Measurements from ENCODE around the gene KCNQ1.

The KCNQ1 gene

GRCh38 chr11:2779981-2780849, 335.4 kb downstream of the KCNQ1 start:
- DNase-seq (ENCODE audit: low read depth in 2 of 2), result no peak

GRCh38 chr11:2780850-2781407, 336.1 kb downstream of the KCNQ1 start:
- DNase-seq (ENCODE audit: low read depth in 2 of 2), result no peak

- DNase-seq (ENCODE audit: low read depth in 2 of 2), result no peak
Observed at GRCh38 chr11:2781408-2782274, 336.8 kb downstream of the KCNQ1 start.

DNA sequence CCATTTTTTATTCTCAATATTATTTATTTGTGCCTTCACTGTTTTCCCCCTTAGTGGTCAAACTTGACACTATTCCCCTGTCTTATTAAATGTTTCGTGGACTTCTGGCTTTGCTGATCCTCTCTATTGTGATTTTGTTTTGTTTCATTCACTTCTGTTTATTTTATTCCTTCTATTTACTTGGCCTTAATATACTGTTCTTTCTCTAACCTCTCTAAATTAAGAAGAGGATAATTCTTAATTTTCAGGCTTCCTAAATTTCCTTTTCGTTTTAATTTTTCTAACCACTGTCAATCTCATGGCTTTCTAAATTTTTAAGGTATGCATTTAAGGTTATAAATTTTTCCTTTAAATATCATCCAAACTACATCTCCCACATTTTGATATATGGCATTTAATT, 338.0 kb downstream of the KCNQ1 start:
- no peak for DNase-seq (ENCODE audit: low read depth in 2 of 2)

DNA sequence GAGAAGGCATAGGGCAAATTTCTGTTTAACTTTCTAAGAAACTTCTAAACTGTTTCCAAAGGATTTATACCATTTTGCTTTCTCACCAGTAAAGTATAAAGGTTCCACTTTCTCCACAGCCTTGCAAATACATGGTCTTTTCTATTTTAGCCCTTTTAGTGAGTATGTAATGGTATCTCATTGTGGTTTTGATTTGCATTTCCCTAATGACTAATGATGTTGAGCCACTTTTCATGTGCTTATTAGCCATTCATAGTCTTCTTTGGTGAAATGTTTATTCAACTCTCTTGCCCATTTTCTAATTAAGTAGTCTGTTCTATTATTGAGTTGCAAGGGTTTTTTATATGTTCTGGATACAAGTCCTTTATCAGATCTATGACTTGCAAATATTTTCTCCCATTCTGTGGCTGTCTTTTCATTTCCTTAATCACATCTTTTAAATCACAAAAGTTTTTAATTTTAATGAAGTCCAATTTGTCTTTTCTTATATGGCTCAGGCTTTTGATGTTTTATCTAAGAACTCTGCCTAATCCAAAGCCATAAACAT, 338.8 kb downstream of the KCNQ1 start:
- no peak for DNase-seq (ENCODE audit: low read depth in 2 of 2)

- no peak for DNase-seq (ENCODE audit: low read depth in 2 of 2)
Observed at GRCh38 chr11:2787816-2788167, 343.0 kb downstream of the KCNQ1 start.

GRCh38 chr11:2788168-2789071, 343.6 kb downstream of the KCNQ1 start:
- DNase-seq (ENCODE audit: low read depth in 2 of 2), result no peak

GRCh38 chr11:2789331-2789730, 344.5 kb downstream of the KCNQ1 start:
- DNase-seq (ENCODE audit: low read depth in 2 of 2), result no peak

DNA sequence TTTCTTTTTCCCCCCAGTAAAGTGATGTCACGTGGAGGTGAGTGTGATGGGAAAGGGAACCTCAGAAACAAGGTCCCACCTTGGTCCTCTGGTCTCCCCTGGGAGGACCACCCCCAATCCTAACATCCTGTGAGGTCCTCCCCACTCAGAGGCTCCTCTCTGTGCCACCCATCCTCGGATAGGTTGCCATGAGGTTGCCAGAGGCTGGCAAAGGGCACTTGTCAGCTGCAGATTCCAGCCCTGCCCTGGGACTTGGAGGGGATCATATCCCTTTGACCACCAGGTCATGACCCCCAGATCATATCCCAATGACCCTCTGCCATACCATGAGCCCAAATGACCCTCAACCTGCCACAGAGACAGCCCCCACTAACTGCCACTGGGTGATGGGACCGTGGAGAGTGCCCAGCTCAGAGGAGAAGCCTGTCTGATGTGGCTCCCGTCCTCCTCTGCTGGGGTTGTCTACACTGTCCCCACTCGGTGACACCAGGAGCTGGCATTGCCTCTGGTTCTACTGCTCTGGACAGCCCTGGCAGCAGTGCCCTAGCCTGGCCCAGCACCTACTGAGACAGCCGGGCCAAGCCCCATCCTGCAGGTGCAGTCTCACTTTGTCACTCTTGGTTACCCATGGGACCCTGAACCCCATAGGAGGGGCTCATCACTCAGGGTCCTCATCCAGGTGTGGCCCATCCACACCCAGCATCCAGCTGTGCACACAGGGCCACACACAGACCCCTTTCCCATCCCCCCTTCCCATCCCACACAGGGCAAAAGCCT, 345.2 kb downstream of the KCNQ1 start:
- DNase-seq (ENCODE audit: low read depth in 2 of 2), result no peak

- DNase-seq (ENCODE audit: low read depth in 2 of 2), result no peak
Observed at GRCh38 chr11:2790568-2790921, 345.7 kb downstream of the KCNQ1 start.

GRCh38 chr11:2791139-2791520, 346.3 kb downstream of the KCNQ1 start:
- no peak for DNase-seq (ENCODE audit: low read depth in 2 of 2)

DNA sequence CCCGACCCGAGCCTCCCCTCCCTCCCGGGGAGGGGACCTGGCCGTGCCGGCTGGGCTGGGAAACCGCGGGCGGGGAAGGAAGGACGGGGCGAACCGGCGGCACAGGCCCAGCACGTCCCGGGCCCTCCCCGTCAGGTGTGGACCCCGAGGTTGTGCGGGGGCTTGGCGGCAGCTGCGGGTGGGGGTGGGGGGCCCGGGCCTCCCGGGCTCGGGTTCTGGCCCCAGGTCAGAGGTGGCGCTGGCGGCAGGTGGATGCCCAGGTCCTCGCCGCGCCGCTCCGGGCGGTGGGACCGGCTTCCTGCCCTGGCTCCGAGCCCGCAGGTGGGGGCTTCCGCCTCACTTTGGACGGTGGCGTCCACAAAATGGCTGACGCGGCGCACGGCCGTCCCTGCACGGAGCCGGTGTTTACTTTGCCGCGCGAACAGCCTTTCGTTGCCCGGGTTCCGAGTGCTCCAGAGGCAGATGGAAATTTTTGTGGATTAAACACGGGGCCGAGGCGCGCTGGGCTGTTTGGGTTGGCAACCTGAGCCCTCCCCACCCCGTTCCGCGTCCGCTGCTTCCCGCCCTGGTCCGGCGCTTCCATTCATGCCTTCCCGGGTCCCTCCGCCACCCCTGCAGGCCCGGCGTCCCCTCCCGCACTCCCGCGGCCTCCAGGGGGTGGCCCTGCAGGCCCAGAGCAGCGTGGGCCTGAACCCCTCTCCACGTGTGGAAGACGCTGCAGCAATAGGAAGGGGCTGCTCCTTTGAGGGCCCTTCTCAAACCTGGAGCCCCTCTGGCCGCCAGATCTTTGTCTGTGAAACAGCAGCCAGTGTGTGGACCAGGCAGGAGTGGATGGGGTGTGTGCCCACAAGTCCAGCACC, 346.9 kb downstream of the KCNQ1 start:
- DNase-seq (ENCODE audit: low read depth in 2 of 2), result no peak

DNA sequence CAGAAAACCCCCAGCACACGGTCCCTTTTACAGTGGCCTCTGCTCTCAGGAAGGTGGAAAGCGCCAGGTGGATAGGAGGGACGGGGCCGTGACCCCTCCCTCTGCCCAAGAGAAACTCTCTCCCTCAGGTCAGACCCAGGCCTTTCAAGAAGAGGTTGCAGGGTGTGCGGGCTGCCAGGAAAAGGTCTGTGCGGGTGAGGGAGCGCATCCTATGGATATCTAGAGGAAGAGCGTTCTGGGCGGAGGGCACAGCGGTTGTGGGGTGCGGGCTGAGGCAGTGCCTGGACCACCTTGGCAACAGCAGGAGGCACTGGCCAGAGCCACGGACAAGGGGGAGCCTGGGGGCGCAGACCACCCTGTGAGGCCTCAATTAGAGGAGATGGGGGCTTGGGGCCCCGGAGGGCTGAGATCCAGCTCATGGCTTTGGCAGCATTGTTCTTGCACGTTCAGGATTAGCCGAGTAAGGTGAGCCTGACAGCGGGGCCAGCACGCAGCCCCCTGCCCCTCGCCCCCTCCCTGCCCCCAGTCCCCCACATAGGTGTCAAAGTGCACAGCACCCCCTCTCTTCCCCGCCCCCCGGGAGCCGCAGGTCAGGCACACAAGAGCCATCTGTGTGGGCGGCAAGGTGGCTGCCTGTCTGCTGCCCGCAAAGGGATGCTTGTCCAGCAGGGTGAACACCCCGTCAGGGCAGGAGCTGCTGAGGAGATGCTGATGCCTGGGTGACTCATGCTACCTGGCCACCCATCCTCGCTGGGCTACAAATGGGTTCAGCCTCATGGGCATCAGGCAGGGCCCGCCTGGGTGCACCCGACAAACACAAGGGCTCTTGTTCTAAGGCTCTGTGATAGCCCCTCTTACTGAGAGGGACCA, 347.8 kb downstream of the KCNQ1 start:
- DNase-seq (ENCODE audit: low read depth in 2 of 2), result no peak

DNA sequence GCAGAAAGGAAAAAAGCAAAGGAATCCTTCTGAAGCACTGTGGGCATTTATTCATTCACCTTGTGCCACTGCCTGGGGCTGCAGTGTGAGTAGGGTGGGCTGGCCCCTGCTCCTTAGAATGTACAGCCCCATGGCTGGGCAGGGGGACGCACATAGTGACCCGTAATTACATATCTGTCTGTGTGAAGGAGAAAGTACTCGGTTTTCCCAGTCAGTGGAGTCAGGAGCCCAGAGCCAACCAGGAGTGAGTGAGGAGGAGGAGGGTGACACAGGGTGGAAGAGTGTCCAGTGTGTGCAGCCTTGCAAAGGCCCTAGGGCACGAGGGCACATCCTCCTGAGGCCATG, 348.9 kb downstream of the KCNQ1 start:
- no peak for DNase-seq (ENCODE audit: low read depth in 2 of 2)

GRCh38 chr11:2794046-2794967, 349.5 kb downstream of the KCNQ1 start:
- DNase-seq (ENCODE audit: low read depth in 2 of 2), result no peak

- no peak for DNase-seq (ENCODE audit: low read depth in 2 of 2)
Observed at GRCh38 chr11:2794968-2795322, 350.1 kb downstream of the KCNQ1 start.

GRCh38 chr11:2795491-2795991, 350.7 kb downstream of the KCNQ1 start:
- no peak for DNase-seq (ENCODE audit: low read depth in 2 of 2)

- DNase-seq (ENCODE audit: low read depth in 2 of 2), result no peak
Observed at GRCh38 chr11:2796091-2796490, 351.3 kb downstream of the KCNQ1 start.

All from stimulated activated CD8-positive, alpha-beta memory T cell treated with anti-CD3 and anti-CD28 coated beads, Interleukin-15, amount 100 ng/mL, for 4 hours (primary cell).